Mesenchymal stem cell (in vitro differentiated cells and primary cell): ENCODE results near the gene ANAPC5.
"Not testable (repeated sequence)": the region's sequence is repeated elsewhere in the genome, so short reads cannot be mapped to it uniquely, and the experiment has no call there.

ENCODE experiments used
- DNase-seq: peaks from one replicate; pipeline ENCODE4 v3.0.0-alpha.2; 2013
- H2AFZ ChIP-seq: one replicate; pipeline ENCODE4 v1.6.1; 2013; ENCODE audit warnings: low read depth, mild to moderate bottlenecking, control low read depth, inconsistent platforms, low read length, moderate library complexity
- H2AK5ac ChIP-seq: 2 replicates; pipeline ENCODE4 v1.6.1; 2013; ENCODE audit warnings: low read length, moderate library complexity, mild to moderate bottlenecking, inconsistent platforms; ENCODE audit not compliant: severe bottlenecking
- H2BK120ac ChIP-seq: one replicate; pipeline ENCODE4 v1.6.1; 2013; ENCODE audit warnings: low read depth, mild to moderate bottlenecking, inconsistent platforms, low read length, moderate library complexity
- H2BK12ac ChIP-seq, 2 experiments: one replicate each; pipeline ENCODE4 v1.6.1; 2013; ENCODE audit warnings: inconsistent platforms in 2 of 2, low read length in 2 of 2, mild to moderate bottlenecking in 2 of 2, moderate library complexity in 2 of 2, control low read depth in 1 of 2
- H2BK15ac ChIP-seq: one replicate; pipeline ENCODE4 v1.6.1; 2013; ENCODE audit warnings: mild to moderate bottlenecking, low read depth, inconsistent platforms; ENCODE audit not compliant: poor library complexity, severe bottlenecking
- H2BK5ac ChIP-seq: 2 replicates; pipeline ENCODE4 v1.6.1; 2013; ENCODE audit warnings: low read depth, mild to moderate bottlenecking, low read length, control low read depth, inconsistent platforms; ENCODE audit not compliant: poor library complexity, severe bottlenecking
- H3K14ac ChIP-seq, 2 experiments: one replicate each; pipeline ENCODE4 v1.6.1; 2013; ENCODE audit warnings: inconsistent platforms in 2 of 2, low read length in 2 of 2, control low read depth in 1 of 2, mild to moderate bottlenecking in 1 of 2, moderate library complexity in 1 of 2
- H3K18ac ChIP-seq, 2 experiments: one replicate each; pipeline ENCODE4 v1.6.1; 2013; ENCODE audit warnings: inconsistent platforms in 2 of 2, low read length in 2 of 2, control low read depth in 1 of 2, low read depth in 1 of 2, mild to moderate bottlenecking in 1 of 2
- H3K23ac ChIP-seq, 2 experiments: one replicate each; pipeline ENCODE4 v1.6.1; 2013; ENCODE audit warnings: inconsistent platforms in 2 of 2, low read length in 2 of 2, mild to moderate bottlenecking in 2 of 2, moderate library complexity in 2 of 2, control low read depth in 1 of 2
- H3K27ac ChIP-seq: 2 replicates; pipeline ENCODE4 v1.5.1; 2013; ENCODE audit warnings: mild to moderate bottlenecking, moderate library complexity, low read length, control low read depth, inconsistent platforms; ENCODE audit not compliant: poor library complexity, severe bottlenecking
- H3K27me3 ChIP-seq, 2 experiments: 2 replicates each; pipeline versions ENCODE4 v1.6.1 to v1.7.0; 2013; ENCODE audit warnings: low read length in 2 of 2, mild to moderate bottlenecking in 2 of 2, moderate library complexity in 2 of 2, control low read depth in 1 of 2, inconsistent platforms in 1 of 2; ENCODE audit not compliant: control insufficient read depth in 1 of 2, insufficient read depth in 1 of 2
- H3K36me3 ChIP-seq, 2 experiments: 2 replicates each; pipeline versions ENCODE4 v1.6.1 to v1.7.0; 2013; ENCODE audit warnings: low read length in 2 of 2, control low read depth in 1 of 2, inconsistent platforms in 1 of 2, low read depth in 1 of 2, mild to moderate bottlenecking in 1 of 2; ENCODE audit not compliant: insufficient read depth in 2 of 2, control insufficient read depth in 1 of 2
- H3K4ac ChIP-seq, 2 experiments: one replicate each; pipeline ENCODE4 v1.6.1; 2013; ENCODE audit warnings: inconsistent platforms in 2 of 2, low read length in 2 of 2, mild to moderate bottlenecking in 2 of 2, moderate library complexity in 2 of 2, control low read depth in 1 of 2, low read depth in 1 of 2
- H3K4me1 ChIP-seq: 2 replicates; pipeline ENCODE4 v1.6.1; 2013; ENCODE audit warnings: low read depth, low read length, control low read depth; ENCODE audit not compliant: control insufficient read depth, insufficient read depth
- H3K4me2 ChIP-seq: 2 replicates; pipeline ENCODE4 v1.6.1; 2013; ENCODE audit warnings: low read length, mild to moderate bottlenecking, inconsistent platforms; ENCODE audit not compliant: poor library complexity, severe bottlenecking
- H3K4me3 ChIP-seq, 2 experiments: 2 replicates each; pipeline versions ENCODE4 v1.5.1 to v1.7.0; 2013; ENCODE audit warnings: low read length in 2 of 2, mild to moderate bottlenecking in 2 of 2, control low read depth in 1 of 2, low read depth in 1 of 2; ENCODE audit not compliant: insufficient read depth in 1 of 2
- H3K79me1 ChIP-seq: replicated peaks from 2 replicates; pipeline ENCODE4 v1.6.1; 2013; ENCODE audit warnings: mild to moderate bottlenecking, control low read depth, low read length, inconsistent platforms; ENCODE audit not compliant: poor library complexity, severe bottlenecking
- H3K9ac ChIP-seq: 2 replicates; pipeline ENCODE4 v1.7.0; 2013; ENCODE audit warnings: mild to moderate bottlenecking, low read length, moderate library complexity
- H3K9me3 ChIP-seq: 2 replicates; pipeline ENCODE4 v1.7.0; 2013; ENCODE audit warnings: mild to moderate bottlenecking, low read length; ENCODE audit not compliant: control insufficient read depth
- H4K8ac ChIP-seq: one replicate; pipeline ENCODE4 v1.6.1; 2013; ENCODE audit warnings: inconsistent platforms, mild to moderate bottlenecking, low read length, moderate library complexity
- H4K91ac ChIP-seq: one replicate; pipeline ENCODE4 v1.6.1; 2013; ENCODE audit warnings: mild to moderate bottlenecking, low read length, inconsistent platforms
- WGBS: methylation state at CpG from one replicate; pipeline ENCODE4 v1.1.7; 2013; ENCODE audit warnings: mixed read lengths; 5-methylcytosine and 5-hydroxymethylcytosine counted together

Gene ANAPC5

GRCh38 chr12:121280531-121280930, 71.7 kb downstream of the ANAPC5 start:
- H3K23ac ChIP-seq, H2BK120ac ChIP-seq, H3K14ac ChIP-seq, H3K4me1 ChIP-seq, H3K4me2 ChIP-seq, H2BK5ac ChIP-seq, H2BK12ac ChIP-seq, H2AFZ ChIP-seq, H3K9me3 ChIP-seq, H4K8ac ChIP-seq, H2BK15ac ChIP-seq, H3K9ac ChIP-seq, H2AK5ac ChIP-seq, DNase-seq, H3K27me3 ChIP-seq, H3K18ac ChIP-seq, H3K27ac ChIP-seq, H3K4ac ChIP-seq, H4K91ac ChIP-seq, H3K4me3 ChIP-seq: not testable (repeated sequence)
- 76% methylated on average over 10 of the region's 11 CpGs for WGBS
- Histone ChIP-seq H3K36me3 (peaks cover 0 to 19% of the 10 kb centered on the region in 2 experiments), H3K79me1 (peaks cover 19% of the 10 kb centered on the region)

GRCh38 chr12:121279507-121279915, 72.7 kb downstream of the ANAPC5 start:
- peak overlapping the region in 1 of 2 experiments; percentile 45 for H3K4me3 ChIP-seq
- H2BK120ac ChIP-seq, result no peak overlapping the region
- peaks cover 2% of the 10 kb centered on the region for H3K4me1 ChIP-seq

GRCh38 chr12:121279071-121279375, 73.2 kb downstream of the ANAPC5 start:
- H4K91ac ChIP-seq, result no peak overlapping the region
- no peak overlapping the region for H3K14ac ChIP-seq
- DNase-seq, result no peak
- peaks cover 2% of the 10 kb centered on the region for H3K4me1 ChIP-seq
- no peak overlapping the region for H2AK5ac ChIP-seq
- H2BK12ac ChIP-seq, result no peak overlapping the region
- peak overlapping the region in 1 of 2 experiments; percentile 45 for H3K4me3 ChIP-seq
- peak overlapping the region; percentile 74 for H3K9ac ChIP-seq
- H3K4me2 ChIP-seq, result no peak overlapping the region
- H3K23ac ChIP-seq, result no peak overlapping the region
- H3K27ac ChIP-seq, result no peak overlapping the region
- H3K27me3 ChIP-seq, result no peaks in the 10 kb centered on the region
- no peaks in the 10 kb centered on the region for H3K9me3 ChIP-seq
- peaks cover 20% of the 10 kb centered on the region for H3K79me1 ChIP-seq
- peaks cover 1 to 23% of the 10 kb centered on the region in 2 experiments for H3K36me3 ChIP-seq
- H2BK5ac ChIP-seq, result no peak overlapping the region
- no peak overlapping the region for H4K8ac ChIP-seq
- H2BK15ac ChIP-seq, result no peak overlapping the region
- no peak overlapping the region for H2BK120ac ChIP-seq
- H3K18ac ChIP-seq, result no peak overlapping the region
- no peak overlapping the region for H3K4ac ChIP-seq
- no peak overlapping the region for H2AFZ ChIP-seq
- 95% methylated on average over 13 of the region's 13 CpGs for WGBS

More at GRCh38 chr12:121279507-121279915, 72.7 kb downstream of the ANAPC5 start:
- no peak overlapping the region for H4K91ac ChIP-seq
- no peak overlapping the region for H3K23ac ChIP-seq
- no peaks in the 10 kb centered on the region for H3K9me3 ChIP-seq
- H2BK12ac ChIP-seq, result no peak overlapping the region
- H3K14ac ChIP-seq, result no peak overlapping the region
- H2AFZ ChIP-seq, result no peak overlapping the region
- H2BK15ac ChIP-seq, result no peak overlapping the region
- no peak overlapping the region for H4K8ac ChIP-seq
- DNase-seq, result no peak
- no peak overlapping the region for H3K18ac ChIP-seq
- peaks cover 0 to 19% of the 10 kb centered on the region in 2 experiments for H3K36me3 ChIP-seq
- H3K27me3 ChIP-seq, result no peaks in the 10 kb centered on the region
- H3K79me1 ChIP-seq, result peaks cover 17% of the 10 kb centered on the region
- peak overlapping the region; percentile 74 for H3K9ac ChIP-seq
- no peak overlapping the region for H2AK5ac ChIP-seq
- H3K4me2 ChIP-seq, result no peak overlapping the region
- 90% methylated on average over 10 of the region's 10 CpGs for WGBS
- no peak overlapping the region for H2BK5ac ChIP-seq
- H3K27ac ChIP-seq, result no peak overlapping the region
- H3K4ac ChIP-seq, result no peak overlapping the region

GRCh38 chr12:121278169-121279070, 73.8 kb downstream of the ANAPC5 start:
- WGBS, result 97% methylated on average over 15 of the region's 15 CpGs

More at GRCh38 chr12:121278169-121279070, 73.8 kb downstream of the ANAPC5 start:
- peaks cover 2% of the 10 kb centered on the region for H3K4me1 ChIP-seq
- H3K36me3 ChIP-seq, result peaks cover 7 to 26% of the 10 kb centered on the region in 2 experiments
- no peak overlapping the region for H3K4me3 ChIP-seq
- H3K27ac ChIP-seq, result no peak overlapping the region
- H3K4ac ChIP-seq, result no peak overlapping the region
- peaks cover 17% of the 10 kb centered on the region for H3K79me1 ChIP-seq
- no peak overlapping the region for H4K8ac ChIP-seq
- H2AK5ac ChIP-seq, result no peak overlapping the region
- no peak overlapping the region for H2BK15ac ChIP-seq
- H3K9me3 ChIP-seq, result no peaks in the 10 kb centered on the region
- no peak overlapping the region for H2BK120ac ChIP-seq
- no peak overlapping the region for H3K23ac ChIP-seq
- H3K18ac ChIP-seq, result no peak overlapping the region
- H2AFZ ChIP-seq, result no peak overlapping the region
- H3K9ac ChIP-seq, result peak overlapping the region; percentile 74
- DNase-seq, result no peak
- H3K14ac ChIP-seq, result no peak overlapping the region
- no peak overlapping the region for H2BK12ac ChIP-seq
- no peak overlapping the region for H2BK5ac ChIP-seq
- no peaks in the 10 kb centered on the region for H3K27me3 ChIP-seq
- H3K4me2 ChIP-seq, result no peak overlapping the region
- no peak overlapping the region for H4K91ac ChIP-seq
